22Rv1 (cell line): ENCODE results near the gene COQ7.

Experiments
- ZFX ChIP-seq: fragments of 450-650 bp; IDR thresholded peaks from 2 replicates; pipeline ENCODE4 v1.6.1; 2017; ENCODE audit warnings: antibody characterized with exemption, borderline replicate concordance
- TF ChIP-seq, protein P1 (sequence below): fragments of 450-650 bp; IDR thresholded peaks from 2 replicates; pipeline ENCODE4 v1.5.1; 2017; ENCODE audit warnings: mild to moderate bottlenecking

- TF ChIP-seq, protein P1, sequence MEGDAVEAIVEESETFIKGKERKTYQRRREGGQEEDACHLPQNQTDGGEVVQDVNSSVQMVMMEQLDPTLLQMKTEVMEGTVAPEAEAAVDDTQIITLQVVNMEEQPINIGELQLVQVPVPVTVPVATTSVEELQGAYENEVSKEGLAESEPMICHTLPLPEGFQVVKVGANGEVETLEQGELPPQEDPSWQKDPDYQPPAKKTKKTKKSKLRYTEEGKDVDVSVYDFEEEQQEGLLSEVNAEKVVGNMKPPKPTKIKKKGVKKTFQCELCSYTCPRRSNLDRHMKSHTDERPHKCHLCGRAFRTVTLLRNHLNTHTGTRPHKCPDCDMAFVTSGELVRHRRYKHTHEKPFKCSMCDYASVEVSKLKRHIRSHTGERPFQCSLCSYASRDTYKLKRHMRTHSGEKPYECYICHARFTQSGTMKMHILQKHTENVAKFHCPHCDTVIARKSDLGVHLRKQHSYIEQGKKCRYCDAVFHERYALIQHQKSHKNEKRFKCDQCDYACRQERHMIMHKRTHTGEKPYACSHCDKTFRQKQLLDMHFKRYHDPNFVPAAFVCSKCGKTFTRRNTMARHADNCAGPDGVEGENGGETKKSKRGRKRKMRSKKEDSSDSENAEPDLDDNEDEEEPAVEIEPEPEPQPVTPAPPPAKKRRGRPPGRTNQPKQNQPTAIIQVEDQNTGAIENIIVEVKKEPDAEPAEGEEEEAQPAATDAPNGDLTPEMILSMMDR = peak; percentile 88
- TF ChIP-seq ZFX = no peak
Observed at GRCh38 chr16:19071811-19072777, 4.7 kb downstream of the COQ7 start.
